Cardiac fibroblast (primary cell): ENCODE measurements around the gene SIK3.

Experiments
- DNase-seq, 2 donors: peaks; one replicate each; pipeline versions ENCODE4 v3.0.0 to v3.0.0-alpha.2; 2010; ENCODE audit warnings: low read depth in 2 of 2
- H3K4me3 ChIP-seq, 2 donors: replicated peaks in 1 of 2; 1 replicate in 1 of 2; 2 replicates in 1 of 2; pipeline ENCODE4 v1.5.1; 2011; ENCODE audit warnings: low read depth in 2 of 2, low read length in 2 of 2, mild to moderate bottlenecking in 2 of 2, moderate library complexity in 1 of 2
- CTCF ChIP-seq: IDR thresholded peaks from one replicate; pipeline ENCODE4 v1.5.1; 2011; ENCODE audit warnings: low read depth, mild to moderate bottlenecking, low read length, inconsistent platforms

Gene SIK3

GRCh38 chr11:117092951-117093590 is 5.2 kb downstream of the SIK3 start:
- TF ChIP-seq CTCF: no peak
- no peak overlapping the region for H3K4me3 ChIP-seq
- no peak for DNase-seq

GRCh38 chr11:117091753-117092477 is 6.3 kb downstream of the SIK3 start:
- H3K4me3 ChIP-seq: no peak overlapping the region
- TF ChIP-seq CTCF: no peak
- DNase-seq: no peak

GRCh38 chr11:117090111-117090706 is 8.0 kb downstream of the SIK3 start:
- H3K4me3 ChIP-seq: no peak overlapping the region
- no peak for DNase-seq
- TF ChIP-seq CTCF: no peak

- no peak overlapping the region for H3K4me3 ChIP-seq
- no peak for DNase-seq
- TF ChIP-seq CTCF: no peak
Measured at GRCh38 chr11:117089685-117090084, 8.5 kb downstream of the SIK3 start.

- no peak overlapping the region for H3K4me3 ChIP-seq
- DNase-seq: no peak
- no peak for TF ChIP-seq CTCF
Measured at GRCh38 chr11:117087446-117087845, 10.8 kb downstream of the SIK3 start.

- no peak for DNase-seq
- no peak for TF ChIP-seq CTCF
Measured at GRCh38 chr11:117084992-117085391, 13.2 kb downstream of the SIK3 start.

More at GRCh38 chr11:117084992-117085391, 13.2 kb downstream of the SIK3 start:
- no peak overlapping the region for H3K4me3 ChIP-seq
